A673 (cell line): ENCODE results near the gene APLP2. TPM values are rescaled to one million over a fixed set of nuclear protein-coding genes. Genes with fewer than 3 reads are reported as not detected.
"Not testable (repeated sequence)": the region's sequence is repeated elsewhere in the genome, so short reads cannot be mapped to it uniquely, and the experiment has no call there.

ENCODE experiments used
- BruUV-seq: library from RNA; stranded (reverse); fragments of 400-500 nt; replicated peaks from 2 replicates; lab custom pipeline; 2021; lab: Mats Ljungman, UMichigan
- CTCF ChIA-PET: fragments of 300-600 bp; sonication (Branson Sonifier 250); formaldehyde crosslinking; loops from one replicate; lab custom pipeline; 2022; ENCODE audit warnings: antibody characterized with exemption; lab: Charles Lee
- POLR2A ChIA-PET: fragments of 300-600 bp; sonication (Branson Sonifier 250); formaldehyde crosslinking; loops from one replicate; lab custom pipeline; 2022; ENCODE audit warnings: antibody characterized with exemption; ENCODE audit not compliant: low non-redundant PET; lab: Charles Lee
- DNase-seq: peaks from one replicate; pipeline ENCODE4 v3.0.0-alpha.2; 2015; ENCODE audit warnings: low spot score
- H3K27ac ChIP-seq: fragments of 200-600 bp; sonication (generic); 2 replicates; pipeline ENCODE4 v1.5.1; 2016; ENCODE audit warnings: mixed run types, low read depth, mild to moderate bottlenecking, mixed read lengths, antibody characterized with exemption, low read length; ENCODE audit not compliant: poor library complexity, severe bottlenecking
- H3K27me3 ChIP-seq: fragments of 200-600 bp; sonication (generic); replicated peaks from 2 replicates; pipeline ENCODE4 v1.6.1; 2017; ENCODE audit warnings: mixed run types, low read depth, mild to moderate bottlenecking, mixed read lengths, antibody characterized with exemption, low read length; ENCODE audit not compliant: insufficient read depth, poor library complexity
- H3K36me3 ChIP-seq: fragments of 200-600 bp; sonication (generic); 2 replicates; pipeline ENCODE4 v1.6.1; 2016; ENCODE audit warnings: mixed run types, mild to moderate bottlenecking, mixed read lengths, antibody characterized with exemption, low read length; ENCODE audit not compliant: insufficient read depth, poor library complexity, severe bottlenecking
- H3K4me1 ChIP-seq: fragments of 200-600 bp; sonication (generic); 2 replicates; pipeline ENCODE4 v1.6.1; 2017; ENCODE audit warnings: mixed run types, mild to moderate bottlenecking, mixed read lengths, antibody characterized with exemption, low read length; ENCODE audit not compliant: insufficient read depth, poor library complexity, severe bottlenecking
- H3K4me3 ChIP-seq: fragments of 200-600 bp; sonication (generic); 2 replicates; pipeline ENCODE4 v1.5.1; 2016; ENCODE audit warnings: low read depth, mixed run types, mild to moderate bottlenecking, mixed read lengths, low read length; ENCODE audit not compliant: poor library complexity, severe bottlenecking
- H3K9me3 ChIP-seq: fragments of 200-600 bp; sonication (generic); 2 replicates; pipeline ENCODE4 v1.6.1; 2016; ENCODE audit warnings: mixed run types, low read depth, mild to moderate bottlenecking, mixed read lengths, antibody characterized with exemption, low read length; ENCODE audit not compliant: poor library complexity, severe bottlenecking
- EZH2 ChIP-seq: fragments of 200-600 bp; sonication (generic); IDR thresholded peaks from 2 replicates; pipeline ENCODE4 v1.6.1; 2017; ENCODE audit warnings: borderline replicate concordance, low read depth, mild to moderate bottlenecking, mixed read lengths, antibody characterized with exemption, low read length; ENCODE audit not compliant: poor library complexity, severe bottlenecking
- intact Hi-C: fragments of 100-400 bp; cut with micrococcal nuclease; formaldehyde crosslinking; loops from one replicate; pipeline ENCODE4 v1.10.0; 2022; ENCODE audit not compliant: unreplicated experiment
- total RNA-seq: library from RNA; stranded (reverse); gene quantifications from 2 replicates; pipeline ENCODE4 v1.2.3, GENCODE V29; 2021
- TF ChIP-seq, protein P1 (sequence below): fragments of 300-800, 200-600 bp; sonication (generic); conservative IDR thresholded peaks from 2 replicates; pipeline ENCODE4 v1.5.1; 2017; ENCODE audit warnings: low read depth, mild to moderate bottlenecking, antibody characterized with exemption, low read length, moderate library complexity, mixed read lengths

APLP2 gene
- total RNA-seq, 1 experiment from 2014 or later, result 175 TPM

DNA sequence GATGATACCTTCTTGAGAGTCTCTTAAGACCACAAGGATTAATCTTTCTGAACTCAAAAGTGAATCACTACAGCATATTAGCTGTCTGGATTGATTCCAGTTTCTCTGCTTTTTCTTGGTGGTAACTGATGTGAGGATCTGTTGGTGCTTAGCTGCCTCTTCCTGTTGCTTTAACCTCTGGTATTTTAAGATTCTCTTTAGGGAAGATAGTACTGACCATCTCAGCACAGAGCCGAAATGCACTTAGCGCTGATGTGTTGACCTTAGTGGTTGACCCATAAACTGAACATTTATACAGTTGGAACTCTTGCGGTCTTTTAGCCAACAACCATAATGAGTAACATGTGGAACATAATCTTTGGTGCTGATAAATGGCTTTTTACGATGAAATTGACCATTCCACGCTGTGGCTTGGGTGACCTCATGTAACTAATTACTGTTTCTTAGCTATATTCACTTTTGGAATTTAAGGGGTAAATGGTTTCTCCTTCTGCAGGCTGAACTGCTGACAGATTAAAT is 33.7 kb downstream of the APLP2 start:
- no TSS peak for BruUV-seq
- H3K9me3 ChIP-seq, result no peaks in the 10 kb centered on the region
- intact Hi-C loops, result no loop called here
- peaks cover 55% of the 10 kb centered on the region for H3K4me1 ChIP-seq
- no peaks in the 10 kb centered on the region for H3K27me3 ChIP-seq
- peak; percentile 76 for DNase-seq
- no peak overlapping the region for H3K27ac ChIP-seq
- H3K36me3 ChIP-seq, result no peaks in the 10 kb centered on the region
- no peak overlapping the region for H3K4me3 ChIP-seq
- no peak for TF ChIP-seq EZH2
- TF ChIP-seq, protein P1, sequence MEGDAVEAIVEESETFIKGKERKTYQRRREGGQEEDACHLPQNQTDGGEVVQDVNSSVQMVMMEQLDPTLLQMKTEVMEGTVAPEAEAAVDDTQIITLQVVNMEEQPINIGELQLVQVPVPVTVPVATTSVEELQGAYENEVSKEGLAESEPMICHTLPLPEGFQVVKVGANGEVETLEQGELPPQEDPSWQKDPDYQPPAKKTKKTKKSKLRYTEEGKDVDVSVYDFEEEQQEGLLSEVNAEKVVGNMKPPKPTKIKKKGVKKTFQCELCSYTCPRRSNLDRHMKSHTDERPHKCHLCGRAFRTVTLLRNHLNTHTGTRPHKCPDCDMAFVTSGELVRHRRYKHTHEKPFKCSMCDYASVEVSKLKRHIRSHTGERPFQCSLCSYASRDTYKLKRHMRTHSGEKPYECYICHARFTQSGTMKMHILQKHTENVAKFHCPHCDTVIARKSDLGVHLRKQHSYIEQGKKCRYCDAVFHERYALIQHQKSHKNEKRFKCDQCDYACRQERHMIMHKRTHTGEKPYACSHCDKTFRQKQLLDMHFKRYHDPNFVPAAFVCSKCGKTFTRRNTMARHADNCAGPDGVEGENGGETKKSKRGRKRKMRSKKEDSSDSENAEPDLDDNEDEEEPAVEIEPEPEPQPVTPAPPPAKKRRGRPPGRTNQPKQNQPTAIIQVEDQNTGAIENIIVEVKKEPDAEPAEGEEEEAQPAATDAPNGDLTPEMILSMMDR, result no peak
- CTCF ChIA-PET, result interaction anchor here (0.7 kb wide), 1 partner anchor 32 kb away, joined by 3 read pairs; no protein-coding TSS in a partner anchor
- POLR2A ChIA-PET, result no interaction called here

DNA sequence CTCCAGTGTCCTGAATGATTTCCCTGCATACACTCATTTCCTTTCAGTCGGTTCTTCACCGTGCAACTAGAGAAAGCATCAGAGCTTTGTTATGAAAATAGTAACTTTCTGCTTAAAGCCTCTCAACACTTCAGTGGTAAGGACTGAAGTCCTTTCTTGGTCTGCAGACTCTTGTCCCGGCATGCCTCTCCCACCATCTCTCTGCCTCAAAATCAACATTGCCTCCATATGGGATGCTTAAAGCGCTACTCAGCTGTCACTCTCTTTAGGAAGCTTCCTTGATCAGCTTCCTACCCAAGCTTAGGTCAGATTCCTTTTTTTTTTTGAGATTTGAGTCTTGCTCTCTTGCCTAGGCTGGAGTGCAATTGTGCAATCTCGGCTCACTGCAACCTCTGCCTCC is 36.7 kb downstream of the APLP2 start:
- Histone ChIP-seq H3K27me3 (no peaks in the 10 kb centered on the region), H3K27ac (no peak overlapping the region), H3K4me1 (peaks cover 26% of the 10 kb centered on the region), H3K4me3 (no peak overlapping the region), H3K9me3 (no peaks in the 10 kb centered on the region), H3K36me3 (peaks cover 7% of the 10 kb centered on the region)
- intact Hi-C loops, result no loop called here
- no TSS peak for BruUV-seq
- POLR2A ChIA-PET, result no interaction called here
- no peak for DNase-seq
- TF ChIP-seq EZH2, result no peak
- TF ChIP-seq, protein P1, result no peak
- CTCF ChIA-PET, result no interaction called here

DNA sequence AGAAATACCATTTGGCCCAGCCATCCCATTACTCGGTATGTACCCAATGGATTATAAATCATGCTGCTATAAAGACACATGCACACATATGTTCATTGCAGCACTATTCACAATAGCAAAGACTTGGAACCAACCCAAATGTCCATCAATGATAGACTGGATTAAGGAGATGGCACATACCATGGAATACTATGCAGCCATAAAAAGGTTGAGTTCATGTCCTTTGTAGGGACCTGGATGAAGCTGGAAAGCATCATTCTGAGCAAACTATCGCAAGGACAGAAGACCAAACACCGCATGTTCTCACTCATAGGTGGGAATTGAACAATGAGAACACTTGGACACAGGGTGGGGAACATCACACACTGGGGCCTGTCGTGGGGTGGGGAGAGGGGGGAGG is 39.0 kb downstream of the APLP2 start:
- H3K4me1 ChIP-seq, CTCF ChIA-PET, H3K27me3 ChIP-seq, BruUV-seq, H3K27ac ChIP-seq, DNase-seq, intact Hi-C loops, POLR2A ChIA-PET, H3K4me3 ChIP-seq, H3K9me3 ChIP-seq: not testable (repeated sequence)
- H3K36me3 ChIP-seq, result peaks cover 12% of the 10 kb centered on the region

DNA sequence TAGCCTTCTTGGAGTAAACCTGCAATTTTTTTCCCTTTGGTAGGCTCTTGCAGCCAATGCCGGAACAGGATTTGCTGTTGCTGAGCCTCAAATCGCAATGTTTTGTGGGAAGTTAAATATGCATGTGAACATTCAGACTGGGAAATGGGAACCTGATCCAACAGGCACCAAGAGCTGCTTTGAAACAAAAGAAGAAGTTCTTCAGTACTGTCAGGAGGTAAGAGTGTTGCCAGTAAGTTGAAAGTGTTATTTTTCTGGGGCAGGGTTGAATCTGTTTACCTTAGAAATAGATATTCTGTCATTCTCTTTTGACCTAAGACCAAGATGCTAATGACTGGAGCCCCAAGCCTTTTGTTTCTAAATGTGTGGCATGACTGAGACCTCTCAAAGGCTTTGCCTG is 39.7 kb downstream of the APLP2 start:
- Histone ChIP-seq H3K27ac (no peak overlapping the region), H3K4me3 (no peak overlapping the region), H3K9me3 (no peaks in the 10 kb centered on the region), H3K27me3 (no peaks in the 10 kb centered on the region), H3K4me1 (no peaks in the 10 kb centered on the region), H3K36me3 (peaks cover 12% of the 10 kb centered on the region)
- ChIA-PET POLR2A (no interaction called here), CTCF (no interaction called here)
- no peak for DNase-seq
- BruUV-seq, result no TSS peak
- intact Hi-C loops, result no loop called here
- no peak for TF ChIP-seq EZH2
- TF ChIP-seq, protein P1, result no peak
